Osteocyte (in vitro differentiated cells): ENCODE data around the gene GSTCD. TPM values are rescaled to one million over a fixed set of nuclear protein-coding genes. Genes with fewer than 3 reads are reported as not detected.
"Not testable (repeated sequence)": the region's sequence is repeated elsewhere in the genome, so short reads cannot be mapped to it uniquely, and the experiment has no call there.

ENCODE experiments used
- DNase-seq: peaks from one replicate; pipeline ENCODE4 v3.0.0; 2021; ENCODE audit warnings: mixed read lengths; ENCODE audit not compliant: unreplicated experiment; ENCODE audit errors: extremely low spot score
- H3K27ac Mint-ChIP-seq: one replicate; pipeline ENCODE4 v1.8.0; 2021; ENCODE audit warnings: mild to moderate bottlenecking, mixed read lengths; ENCODE audit not compliant: unreplicated experiment
- H3K27me3 Mint-ChIP-seq: one replicate; pipeline ENCODE4 v1.8.0; 2021; ENCODE audit warnings: mixed read lengths; ENCODE audit not compliant: unreplicated experiment
- H3K36me3 Mint-ChIP-seq: one replicate; pipeline ENCODE4 v1.8.0; 2021; ENCODE audit warnings: mixed read lengths; ENCODE audit not compliant: unreplicated experiment
- H3K4me1 Mint-ChIP-seq: one replicate; pipeline ENCODE4 v1.8.0; 2021; ENCODE audit warnings: mixed read lengths; ENCODE audit not compliant: unreplicated experiment
- H3K4me3 Mint-ChIP-seq: one replicate; pipeline ENCODE4 v1.8.0; 2021; ENCODE audit warnings: mild to moderate bottlenecking, moderate library complexity, mixed read lengths; ENCODE audit not compliant: unreplicated experiment
- H3K9me3 Mint-ChIP-seq: one replicate; pipeline ENCODE4 v1.8.0; 2021; ENCODE audit warnings: mixed read lengths; ENCODE audit not compliant: unreplicated experiment
- CTCF ChIP-seq: fragments of 200-600 bp; sonication (generic); IDR thresholded peaks from 2 replicates; pipeline ENCODE4 v1.5.0; 2021; ENCODE audit warnings: antibody characterized with exemption, mild to moderate bottlenecking, moderate library complexity
- total RNA-seq: library from RNA; stranded (reverse); gene quantifications from 2 replicates; pipeline ENCODE4 v1.2.1, GENCODE V29; 2021

GSTCD gene
- total RNA-seq, 1 donor from 2014 or later = 8.1 TPM

GRCh38 chr4:105679186-105679585, 29.4 kb upstream of the GSTCD start:
- Mint-ChIP-seq H3K36me3 (peaks cover 6% of the 10 kb centered on the region), H3K4me3 (no peak overlapping the region), H3K9me3 (no peaks in the 10 kb centered on the region), H3K27me3 (peaks cover 5% of the 10 kb centered on the region), H3K27ac (no peak overlapping the region), H3K4me1 (no peaks in the 10 kb centered on the region)
- DNase-seq = no peak
- TF ChIP-seq CTCF = no peak

GRCh38 chr4:105683038-105683437, 25.5 kb upstream of the GSTCD start:
- Mint-ChIP-seq H3K27me3 (no peaks in the 10 kb centered on the region), H3K9me3 (no peaks in the 10 kb centered on the region), H3K36me3 (peaks cover 16% of the 10 kb centered on the region), H3K27ac (no peak overlapping the region), H3K4me1 (no peaks in the 10 kb centered on the region), H3K4me3 (no peak overlapping the region)
- no peak for DNase-seq
- no peak for TF ChIP-seq CTCF

GRCh38 chr4:105686571-105686970, 22.0 kb upstream of the GSTCD start:
- H3K36me3 Mint-ChIP-seq = peaks cover 30% of the 10 kb centered on the region
- H3K4me1 Mint-ChIP-seq = no peaks in the 10 kb centered on the region
- no peak for DNase-seq
- H3K9me3 Mint-ChIP-seq = no peaks in the 10 kb centered on the region
- H3K4me3 Mint-ChIP-seq = no peak overlapping the region
- no peak overlapping the region for H3K27ac Mint-ChIP-seq
- H3K27me3 Mint-ChIP-seq = no peaks in the 10 kb centered on the region
- no peak for TF ChIP-seq CTCF

GRCh38 chr4:105694812-105695211, 13.8 kb upstream of the GSTCD start:
- not testable (repeated sequence) for H3K9me3 Mint-ChIP-seq, H3K4me1 Mint-ChIP-seq, H3K27me3 Mint-ChIP-seq, DNase-seq, H3K4me3 Mint-ChIP-seq, H3K27ac Mint-ChIP-seq
- H3K36me3 Mint-ChIP-seq = peaks cover 46% of the 10 kb centered on the region

GRCh38 chr4:105695832-105696231, 12.8 kb upstream of the GSTCD start:
- H3K9me3 Mint-ChIP-seq, H3K27ac Mint-ChIP-seq, H3K4me3 Mint-ChIP-seq, DNase-seq, H3K4me1 Mint-ChIP-seq, H3K27me3 Mint-ChIP-seq: not testable (repeated sequence)
- H3K36me3 Mint-ChIP-seq = peaks cover 41% of the 10 kb centered on the region

GRCh38 chr4:105698607-105699006, 10.0 kb upstream of the GSTCD start:
- Mint-ChIP-seq H3K4me1 (no peaks in the 10 kb centered on the region), H3K27me3 (no peaks in the 10 kb centered on the region), H3K27ac (no peak overlapping the region), H3K4me3 (no peak overlapping the region), H3K36me3 (peaks cover 34% of the 10 kb centered on the region), H3K9me3 (no peaks in the 10 kb centered on the region)
- no peak for TF ChIP-seq CTCF
- no peak for DNase-seq
